ENCODE data around the gene TBCD. TPM values are rescaled to one million over a fixed set of nuclear protein-coding genes. Genes with fewer than 3 reads are reported as not detected.

The TBCD gene
- polyA plus RNA-seq, 3 donors, result 68.4 to 88.6 (median 83.1) TPM

DNA sequence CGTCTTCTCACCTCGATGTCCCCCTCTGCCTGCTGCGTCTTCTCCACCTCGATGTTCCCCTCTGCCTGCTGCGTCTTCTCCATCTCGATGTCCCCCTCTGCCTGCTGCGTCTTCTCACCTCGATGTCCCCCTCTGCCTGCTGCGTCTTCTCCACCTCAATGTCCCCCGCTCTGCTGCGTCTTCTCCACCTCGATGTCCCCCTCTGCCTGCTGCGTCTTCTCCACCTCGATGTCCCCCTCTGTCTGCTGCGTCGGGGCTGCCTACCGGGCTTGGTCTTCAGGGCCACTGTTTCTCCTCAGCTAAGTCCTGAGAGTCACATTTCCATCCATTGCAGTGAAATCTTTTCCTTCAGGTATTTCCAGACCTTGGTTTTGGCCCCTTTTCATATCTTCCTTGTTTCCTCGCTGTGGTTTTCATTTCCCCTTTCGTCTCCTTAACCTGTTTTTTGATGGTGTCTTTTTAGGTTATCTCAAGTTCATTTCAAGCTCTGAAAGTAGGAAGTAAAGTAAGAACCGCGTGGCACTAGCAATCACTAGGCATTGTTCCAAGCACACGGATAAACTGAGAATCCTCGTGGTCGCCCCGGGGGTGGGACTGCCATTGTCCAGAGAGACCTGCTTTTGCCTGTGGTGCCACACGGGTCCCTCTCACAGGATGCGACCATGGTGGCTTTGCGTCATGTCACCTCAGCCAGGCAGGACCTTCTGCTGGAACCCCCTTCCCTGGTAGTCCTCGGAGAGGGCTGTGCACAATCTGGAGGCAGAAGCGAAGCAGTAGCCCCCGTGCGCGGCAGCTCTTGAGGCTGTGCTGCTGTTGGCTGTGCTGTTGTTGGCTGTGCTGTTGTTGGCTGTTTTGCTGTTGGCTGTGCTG is 97.4 kb downstream of the TBCD start:
- DNase-seq, result no peak

DNA sequence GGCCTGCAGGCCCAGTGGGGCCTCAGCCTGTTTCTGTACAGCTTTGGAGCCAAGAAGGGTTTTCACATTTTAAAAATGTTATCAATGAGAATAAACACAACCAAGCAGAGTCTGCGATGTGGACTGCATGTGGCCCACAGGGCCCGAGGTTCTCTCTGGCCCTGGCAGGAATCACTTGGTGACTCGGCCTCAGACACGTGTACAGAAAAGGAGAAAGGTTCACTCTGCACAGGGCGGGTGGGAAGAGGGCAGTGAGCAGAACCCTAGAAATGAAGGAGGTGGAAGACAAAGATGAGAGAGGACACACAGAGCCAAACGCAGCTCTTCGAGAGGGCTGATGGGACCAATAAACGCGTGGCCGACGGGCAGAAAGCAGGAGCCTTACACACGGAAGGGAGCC is 99.5 kb downstream of the TBCD start:
- no peak for DNase-seq

DNA sequence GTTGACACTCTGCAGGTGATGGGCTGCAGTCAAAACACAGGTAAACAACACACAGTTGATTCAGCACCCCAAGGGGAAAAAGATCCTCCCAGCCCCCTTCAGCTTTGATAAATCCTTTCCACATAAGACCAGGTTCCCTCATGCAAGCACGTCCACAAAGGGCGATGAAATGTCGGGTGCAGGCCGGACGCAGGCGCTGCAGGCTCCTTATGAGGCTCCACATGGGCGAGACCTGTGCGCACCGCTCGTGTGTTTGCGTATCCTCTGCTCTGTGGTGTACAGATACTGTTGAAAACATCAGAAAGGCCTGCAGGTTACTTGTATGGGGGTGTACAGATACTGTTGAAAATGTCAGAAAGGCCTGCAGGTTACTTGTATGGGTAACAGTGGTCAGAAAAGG is 102.4 kb downstream of the TBCD start:
- DNase-seq, result no peak

DNA sequence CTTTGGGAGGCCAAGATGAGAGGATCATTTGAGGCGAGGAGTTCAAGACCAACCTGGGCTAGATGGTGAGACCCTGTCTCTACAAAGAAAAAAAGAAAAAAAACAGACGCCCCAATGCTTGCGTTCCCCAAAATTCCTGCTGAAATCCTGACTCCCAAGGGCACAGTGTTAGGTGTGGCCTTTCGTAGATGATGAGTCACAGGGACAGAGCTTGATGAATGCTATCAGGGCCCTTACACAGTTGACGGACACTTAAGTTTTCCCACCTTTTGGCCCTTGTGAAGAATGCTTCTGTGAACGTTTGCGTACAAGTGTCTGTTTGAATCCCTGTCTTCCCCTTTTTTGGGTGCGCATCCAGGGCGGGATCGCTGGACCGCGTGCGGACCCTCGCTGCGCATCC is 104.5 kb downstream of the TBCD start:
- DNase-seq, result no peak

DNA sequence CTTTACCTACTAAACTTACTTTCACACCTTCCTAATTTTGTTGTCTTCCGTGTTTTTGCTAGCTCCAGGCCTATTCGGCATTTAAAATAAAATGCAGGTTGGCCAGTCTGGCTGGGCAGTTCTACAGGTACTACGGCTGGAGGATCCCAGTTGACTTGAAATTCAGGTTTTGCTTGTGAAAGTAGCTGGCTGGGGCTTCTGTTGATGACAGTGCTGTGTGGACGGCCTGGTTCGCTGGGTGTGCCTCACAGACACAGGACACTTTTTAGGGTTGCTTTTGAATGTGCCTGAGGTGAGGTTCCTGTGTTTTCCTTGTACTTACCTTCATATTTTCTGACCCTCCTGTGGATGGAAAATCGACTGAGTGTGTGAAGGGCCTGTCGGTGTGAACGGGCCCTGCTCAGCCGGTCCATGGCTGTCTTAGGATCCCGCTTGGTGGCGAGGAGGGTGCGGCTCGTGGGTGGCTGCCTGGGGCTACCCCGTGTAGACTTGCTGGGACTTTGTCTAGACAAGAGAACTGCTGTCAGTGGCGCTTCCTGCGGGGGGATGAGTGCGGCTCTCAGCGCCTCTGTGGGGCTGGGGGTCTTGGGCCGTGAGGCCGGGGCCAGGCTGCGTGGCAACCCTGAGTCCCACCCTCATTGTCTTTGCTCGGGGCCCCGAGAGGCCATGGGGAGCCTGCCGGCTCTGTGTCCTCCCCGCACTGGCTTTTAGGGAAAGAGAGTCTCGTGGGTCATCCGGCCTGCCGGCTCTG is 106.7 kb downstream of the TBCD start:
- no peak for DNase-seq

DNA sequence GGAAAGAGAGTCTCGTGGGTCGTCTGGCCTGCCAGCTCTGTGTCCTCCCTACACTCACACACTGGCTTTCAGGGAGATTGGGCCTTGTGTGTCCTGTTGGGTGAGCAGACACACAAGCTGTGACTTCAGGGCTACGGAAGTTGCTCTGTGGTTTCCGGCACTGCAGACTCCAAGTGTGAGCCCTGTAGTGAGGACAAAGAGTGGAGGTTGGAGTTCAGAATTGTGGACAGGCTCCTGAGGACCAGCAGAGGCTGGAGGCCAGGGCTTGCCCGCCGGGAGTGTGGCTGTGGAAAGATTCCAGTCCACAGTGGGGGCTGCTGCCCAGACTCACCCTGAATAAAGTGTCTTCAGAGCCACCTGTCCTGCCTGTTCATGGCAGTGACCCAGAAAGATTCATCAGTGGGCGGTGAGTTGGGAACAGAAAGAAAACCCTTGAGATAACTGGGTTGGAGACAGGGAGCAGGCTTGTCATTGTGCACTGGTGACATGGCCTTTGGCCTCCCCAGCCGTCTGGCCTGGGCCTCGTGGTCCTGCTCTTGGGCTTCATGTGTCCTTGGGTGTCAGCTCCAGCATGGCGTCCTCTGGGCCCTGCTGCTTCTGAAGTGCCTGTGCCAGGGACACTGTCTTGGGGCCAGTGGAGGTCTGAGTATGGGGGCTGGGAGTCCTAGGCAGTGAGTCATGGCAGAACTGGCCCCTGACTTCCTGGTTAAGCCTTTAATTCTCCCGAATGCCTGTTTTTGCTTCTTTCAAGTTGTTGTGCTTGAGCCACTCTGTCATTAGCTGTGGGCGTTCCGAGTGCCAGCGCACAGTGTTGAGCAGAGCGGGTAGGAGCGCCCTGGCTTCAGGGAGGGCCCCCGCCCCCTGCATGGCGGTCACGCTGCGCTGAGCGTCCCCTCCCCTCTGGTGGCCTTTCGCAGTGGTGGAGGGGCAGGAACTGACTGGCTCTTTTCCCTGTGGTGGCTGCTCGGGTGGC is 107.9 kb downstream of the TBCD start:
- peak; percentile 86 for DNase-seq

DNA sequence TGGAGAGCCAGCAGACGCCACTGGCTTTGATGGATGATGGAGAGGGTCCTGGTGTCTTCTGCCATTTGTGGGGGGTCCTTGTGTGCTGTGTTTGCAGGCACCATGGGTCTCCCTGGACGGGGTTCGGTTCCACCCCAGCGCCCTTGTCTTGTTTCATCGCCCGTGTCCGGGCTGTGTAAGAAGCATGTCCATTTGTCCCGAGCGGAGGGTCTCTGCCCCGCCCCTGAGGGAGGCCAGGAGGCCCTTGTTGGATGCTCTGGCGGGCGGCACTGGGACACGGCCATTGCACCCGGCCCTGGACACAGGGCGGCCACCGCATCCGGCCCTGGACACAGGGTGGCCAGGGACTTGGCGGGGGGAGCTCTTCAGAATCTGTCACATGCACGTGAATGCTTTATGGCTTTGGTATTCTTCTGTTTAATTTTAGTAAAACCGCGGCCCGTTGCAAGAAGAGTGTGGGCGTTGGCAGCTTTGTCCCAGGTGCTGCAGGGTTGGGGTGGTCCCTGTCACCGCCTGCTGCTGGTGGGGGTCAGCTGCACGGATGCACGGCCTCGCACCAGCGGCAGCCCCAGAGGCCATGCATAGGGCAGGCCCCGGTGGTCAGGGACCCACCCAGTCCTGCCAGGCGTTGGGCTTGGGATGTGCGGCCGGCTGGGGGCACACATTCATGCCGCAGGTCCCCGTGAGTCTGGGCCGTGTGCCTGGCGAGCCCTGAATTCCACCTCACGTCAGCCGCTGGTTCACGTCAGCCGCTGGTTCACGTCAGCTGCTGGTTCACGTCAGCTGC is 108.9 kb downstream of the TBCD start:
- DNase-seq, result no peak

DNA sequence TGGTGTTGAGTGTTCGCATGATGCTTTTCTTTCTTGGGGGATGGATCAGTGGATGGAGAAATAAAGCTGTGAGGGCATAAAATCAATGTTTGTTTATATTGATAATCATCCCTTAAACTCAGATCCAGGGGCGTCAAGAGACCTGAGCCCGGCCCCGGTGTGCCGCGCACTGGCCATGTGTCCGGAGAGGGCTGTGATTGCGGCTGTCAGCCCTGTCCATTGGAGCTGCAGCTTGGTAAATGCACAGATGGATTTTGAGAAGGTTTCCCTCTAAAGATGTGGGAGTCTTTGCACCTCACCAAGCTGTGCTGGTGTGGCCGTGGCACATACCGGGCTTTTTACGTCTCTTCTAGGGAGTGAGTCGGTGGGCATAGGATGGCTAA is 109.5 kb downstream of the TBCD start:
- no peak for DNase-seq

DNA sequence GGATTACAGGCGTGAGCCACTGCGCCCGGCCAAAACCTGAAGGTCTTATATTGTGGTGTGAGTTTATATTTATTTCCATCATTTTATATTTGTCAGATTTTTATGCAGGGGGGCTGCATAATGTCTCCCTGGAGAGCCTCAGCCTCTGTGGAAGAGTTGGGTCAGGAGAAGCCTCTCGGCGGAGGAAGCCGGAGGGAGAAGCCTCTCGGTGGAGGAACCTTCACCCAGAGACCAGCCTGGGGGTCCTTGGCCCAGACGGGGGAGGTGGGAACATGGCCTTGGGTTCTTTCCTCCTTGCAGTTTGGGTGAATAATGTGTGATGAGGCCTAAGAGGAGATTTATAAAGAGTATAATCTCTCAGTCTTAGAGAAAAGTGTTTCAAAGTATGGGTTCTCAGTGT is 110.3 kb downstream of the TBCD start:
- no peak for DNase-seq

DNA sequence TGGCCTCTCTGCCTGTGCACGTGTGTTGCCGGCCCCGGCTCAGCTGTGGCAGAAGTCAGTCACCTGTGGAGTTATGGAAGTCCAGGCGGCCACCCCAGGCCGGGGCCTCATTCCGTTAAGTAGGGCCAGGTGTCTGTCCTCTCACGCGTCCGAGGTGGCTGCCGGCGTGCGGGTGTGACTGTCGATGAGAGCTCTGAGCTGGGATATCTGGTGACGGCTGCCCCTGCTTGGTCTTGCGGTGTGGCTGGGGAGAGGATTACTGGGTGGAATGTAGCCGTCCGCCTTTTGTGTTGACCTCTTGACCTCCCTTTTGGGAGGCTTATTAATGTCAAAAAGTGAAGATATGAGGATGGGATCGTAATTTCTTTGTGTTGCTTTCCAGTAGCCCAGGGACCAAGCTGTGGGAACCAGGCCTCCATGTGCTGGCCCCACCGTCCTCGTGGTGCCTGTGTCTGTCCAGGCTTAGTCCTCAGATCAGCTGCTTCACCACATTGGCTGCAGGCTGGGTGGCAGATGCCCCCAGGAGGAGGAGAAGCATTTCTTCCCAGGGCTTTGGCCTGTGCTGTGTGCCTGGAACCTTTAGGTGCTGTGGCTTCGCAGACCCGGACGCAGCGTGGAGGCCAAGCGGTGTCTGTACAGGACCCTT is 111.0 kb downstream of the TBCD start:
- DNase-seq, result no peak

DNA sequence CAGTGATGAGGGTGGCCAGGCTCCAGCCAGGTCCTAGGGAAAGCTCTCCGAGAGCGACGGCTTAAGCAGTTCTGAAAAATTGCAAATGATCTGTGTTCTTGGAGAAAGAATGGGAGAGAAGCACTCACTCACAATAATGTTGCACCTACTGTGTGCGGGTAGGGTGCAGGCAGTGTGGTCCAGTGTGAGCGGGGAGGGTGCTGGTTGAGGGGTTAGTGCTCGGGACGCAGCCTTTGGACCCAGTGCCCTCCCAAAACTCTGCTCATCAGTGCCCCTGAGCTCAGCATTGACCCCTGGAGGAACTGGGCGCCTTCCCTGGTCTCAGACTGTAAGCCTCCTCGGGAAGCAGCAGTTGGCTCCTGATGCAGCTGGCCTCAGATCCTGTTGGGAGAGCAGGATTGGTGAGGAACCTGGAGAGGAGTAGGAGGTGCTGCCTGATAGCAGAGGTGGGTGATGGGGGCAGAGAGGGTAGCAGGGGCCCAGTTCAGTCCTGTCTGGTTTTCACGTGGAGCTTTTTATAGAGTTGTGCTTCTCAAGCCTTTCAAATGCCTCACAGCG is 111.6 kb downstream of the TBCD start:
- DNase-seq, result no peak

DNA sequence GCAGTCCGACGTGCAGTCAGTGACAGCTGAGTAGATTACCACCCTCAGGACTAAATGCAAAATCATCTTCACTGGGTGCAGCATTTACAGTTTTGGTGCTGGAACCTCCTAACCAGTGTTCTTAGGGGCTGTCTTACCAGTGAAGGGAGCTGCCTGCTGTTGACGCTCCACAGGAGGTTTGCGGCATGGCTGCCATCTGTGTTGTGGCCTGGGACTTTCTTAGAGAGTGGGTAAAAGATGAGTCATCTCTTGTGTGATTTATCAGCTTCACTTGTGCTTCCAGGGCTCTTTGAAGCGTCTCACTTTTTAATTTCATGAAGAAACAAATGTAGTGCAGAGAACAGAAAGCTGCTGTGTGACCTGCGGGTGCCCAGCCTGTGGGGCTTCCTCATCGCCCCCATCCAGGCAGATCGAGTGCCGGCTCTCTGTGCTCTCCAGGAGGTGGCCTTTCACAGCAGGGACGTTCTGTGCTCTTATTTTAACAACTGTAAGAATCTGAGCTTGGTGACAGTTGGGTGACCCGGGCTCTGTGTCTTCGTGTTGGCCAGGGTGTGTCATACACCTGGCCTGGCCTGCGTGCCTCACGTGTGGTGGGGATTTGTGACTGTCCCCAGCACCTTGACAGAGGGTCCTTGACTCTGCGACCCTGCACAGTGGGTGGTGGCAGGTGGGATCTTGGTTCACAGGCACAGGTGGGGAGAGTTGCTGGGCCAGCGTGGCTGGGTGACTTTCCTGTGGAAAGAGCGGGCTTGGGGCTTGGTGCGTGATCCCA is 112.3 kb downstream of the TBCD start:
- DNase-seq, result no peak

DNA sequence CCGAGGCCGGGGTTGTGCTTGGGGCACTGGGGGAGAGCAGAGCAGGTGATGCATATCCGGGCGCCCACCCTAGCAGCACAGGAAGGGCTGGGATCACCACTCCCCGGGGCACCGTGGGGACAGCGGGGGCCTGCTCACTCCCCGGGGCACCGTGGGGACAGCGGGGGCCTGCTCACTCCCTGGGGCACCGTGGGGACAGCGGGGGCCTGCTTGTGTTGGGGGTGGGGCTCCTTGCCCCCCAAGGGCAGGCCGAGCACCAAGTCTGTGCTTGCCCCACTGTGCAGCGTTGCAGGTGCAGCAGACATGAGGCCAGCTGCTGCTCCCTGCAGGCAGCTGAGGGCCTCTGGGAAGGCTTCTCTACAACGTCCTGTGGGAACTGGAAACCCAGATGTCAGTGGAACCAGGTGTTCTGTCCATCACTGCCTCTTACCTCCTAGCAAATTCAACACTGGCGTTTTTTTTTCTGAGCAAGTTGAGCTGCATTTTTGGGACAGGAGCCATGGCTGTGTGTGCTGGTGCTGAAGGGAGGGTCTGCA is 112.9 kb downstream of the TBCD start:
- DNase-seq, result no peak

DNA sequence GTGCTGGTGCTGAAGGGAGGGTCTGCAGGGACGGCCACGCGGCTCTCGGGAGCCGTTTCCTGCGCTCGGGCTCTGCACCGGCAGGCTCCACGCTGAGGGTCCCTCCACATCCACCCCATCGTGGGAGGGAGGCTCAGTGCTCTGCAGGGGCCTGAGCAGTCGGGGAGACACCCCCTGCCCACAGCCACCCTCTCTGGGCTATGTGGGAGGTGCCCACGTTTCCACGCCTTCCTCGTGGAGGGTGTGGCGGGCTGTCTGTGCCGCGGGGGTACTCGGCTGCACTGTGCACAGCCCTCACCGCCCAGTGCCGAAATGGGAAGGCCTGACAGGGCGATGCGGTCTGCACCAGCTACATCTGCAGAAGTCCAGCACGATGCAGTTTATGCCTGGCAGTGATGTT is 113.4 kb downstream of the TBCD start:
- no peak for DNase-seq

DNA sequence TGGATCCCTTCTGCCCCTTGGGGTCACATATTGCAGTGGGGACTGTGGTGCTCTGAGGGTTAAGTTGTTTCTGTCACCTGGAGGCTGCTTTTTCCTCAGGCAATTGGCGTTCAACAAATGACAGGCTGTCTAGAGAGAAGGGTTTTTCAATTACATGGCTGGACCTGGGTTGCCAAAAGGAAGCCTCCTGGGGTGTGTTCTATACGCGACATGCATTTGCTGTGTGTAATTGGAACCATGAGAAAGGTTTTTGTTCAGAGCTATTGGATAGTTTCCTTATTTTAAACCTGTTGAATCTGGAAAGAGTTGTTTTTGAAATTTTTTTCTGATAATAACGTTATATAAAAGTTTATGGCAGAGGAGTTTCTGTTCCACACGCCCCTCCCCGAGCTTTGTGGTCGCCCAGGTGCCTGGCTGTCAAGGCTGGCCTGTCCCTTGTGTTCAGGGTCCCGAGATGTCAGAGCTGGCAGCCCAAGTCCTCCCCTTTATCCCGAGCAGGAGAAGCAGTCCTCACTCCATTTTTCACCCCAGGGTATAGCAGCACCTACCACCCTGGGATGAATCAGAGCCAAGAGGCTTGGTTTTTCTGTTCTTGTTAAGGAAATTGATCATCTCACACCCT is 114.0 kb downstream of the TBCD start:
- no peak for DNase-seq

DNA sequence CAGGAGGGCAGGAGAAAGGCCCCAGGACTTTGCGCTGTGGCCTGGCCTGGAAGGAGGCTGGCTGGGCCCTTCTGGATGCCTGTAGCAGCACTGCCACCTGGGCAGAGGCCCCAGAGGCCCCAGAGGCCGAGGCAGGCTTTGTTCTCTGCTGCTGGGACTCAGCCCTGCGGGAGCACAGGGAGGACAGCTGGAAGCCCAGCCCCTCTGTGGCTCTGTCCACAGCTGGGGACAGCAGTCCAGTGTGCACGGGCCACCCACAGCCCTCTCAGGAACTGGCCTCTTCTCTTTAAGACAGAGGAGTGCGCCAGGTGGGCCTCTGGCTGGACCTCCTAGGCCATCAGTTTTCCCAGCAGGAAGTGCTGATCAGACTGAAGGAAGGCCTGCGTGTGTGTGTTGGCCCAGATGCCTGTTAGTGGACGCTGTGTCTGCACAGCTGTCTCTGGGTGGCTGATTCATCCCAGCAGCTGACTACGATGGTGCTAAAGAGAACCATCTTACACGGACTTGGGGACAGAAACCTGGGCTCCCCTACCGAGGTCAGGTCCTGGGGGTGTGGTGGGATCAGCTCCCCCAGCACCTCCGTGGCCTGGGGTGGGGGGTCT is 114.8 kb downstream of the TBCD start:
- no peak for DNase-seq

DNA sequence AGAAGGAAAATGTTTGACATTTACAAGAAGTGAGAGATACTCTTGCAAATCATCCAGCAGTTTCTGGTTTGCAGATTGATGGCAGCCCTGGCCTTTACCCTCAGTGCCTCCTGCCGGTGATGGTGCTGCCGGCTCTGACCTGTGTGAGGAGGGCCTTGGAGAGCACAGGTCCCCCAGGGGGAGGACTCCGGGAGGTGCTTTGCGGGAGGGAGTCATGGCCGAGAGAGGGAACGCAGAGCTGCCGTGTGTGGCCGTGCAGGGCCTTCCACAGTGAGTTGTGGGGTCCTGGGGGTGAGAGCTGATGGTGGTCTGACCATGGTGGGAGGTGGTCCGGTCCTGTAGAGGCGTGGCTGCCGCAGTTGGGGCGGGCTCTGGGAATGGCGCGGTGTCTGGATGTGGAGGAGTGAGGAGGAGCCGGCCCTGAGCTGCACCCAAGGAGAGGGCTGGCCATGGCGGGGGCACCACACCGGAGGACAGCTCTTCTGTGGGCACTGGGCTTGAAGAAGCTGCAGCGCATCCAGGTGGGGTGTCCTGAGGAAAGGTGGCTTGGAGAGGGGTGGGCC is 116.0 kb downstream of the TBCD start:
- no peak for DNase-seq

DNA sequence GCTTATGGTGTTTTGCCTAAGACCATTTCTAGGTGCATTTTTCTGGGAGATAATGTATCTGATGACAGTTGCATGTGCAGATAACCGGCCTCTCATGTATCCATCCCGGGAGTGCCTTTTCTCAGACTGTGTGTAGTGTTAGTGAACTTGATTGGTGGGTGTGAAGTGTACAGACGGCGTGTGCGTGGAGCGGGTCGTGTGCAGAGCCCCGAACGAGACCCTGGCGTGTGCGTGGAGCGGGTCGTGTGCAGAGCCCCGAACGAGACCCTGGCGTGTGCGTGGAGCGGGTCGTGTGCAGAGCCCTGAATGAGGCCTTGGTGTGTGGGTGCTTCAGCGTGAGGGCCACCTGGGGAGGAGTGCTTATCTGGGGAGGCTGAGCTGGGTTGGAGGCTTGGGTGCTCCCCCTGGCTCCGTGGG is 116.9 kb downstream of the TBCD start:
- no peak for DNase-seq
